ENCODE measurements around the gene SYS1. TPM values are rescaled to one million over a fixed set of nuclear protein-coding genes. Genes with fewer than 3 reads are reported as not detected.
"Not testable (repeated sequence)": the region's sequence is repeated elsewhere in the genome, so short reads cannot be mapped to it uniquely, and the experiment has no call there.

The SYS1 gene
- total RNA-seq, 1 experiment from 2014 or later: 36.4 TPM

- DNase-seq (ENCODE audit: extremely low read depth, low read depth): no peak
Measured at GRCh38 chr20:45339084-45339483, 23.9 kb upstream of the SYS1 start.

- no peak for DNase-seq (ENCODE audit: extremely low read depth, low read depth)
Measured at GRCh38 chr20:45339799-45340198, 23.2 kb upstream of the SYS1 start.

- no peak for DNase-seq (ENCODE audit: extremely low read depth, low read depth)
Measured at GRCh38 chr20:45340236-45340847, 22.6 kb upstream of the SYS1 start.

GRCh38 chr20:45340951-45341350 is 22.0 kb upstream of the SYS1 start:
- DNase-seq (ENCODE audit: extremely low read depth, low read depth): no peak

GRCh38 chr20:45341579-45341938 is 21.4 kb upstream of the SYS1 start:
- DNase-seq (ENCODE audit: extremely low read depth, low read depth): no peak

- no peak for DNase-seq (ENCODE audit: extremely low read depth, low read depth)
Measured at GRCh38 chr20:45341939-45342854, 20.8 kb upstream of the SYS1 start.

GRCh38 chr20:45342855-45343531 is 20.0 kb upstream of the SYS1 start:
- DNase-seq (ENCODE audit: extremely low read depth, low read depth): no peak

GRCh38 chr20:45343532-45344167 is 19.3 kb upstream of the SYS1 start:
- no peak for DNase-seq (ENCODE audit: extremely low read depth, low read depth)

- DNase-seq (ENCODE audit: extremely low read depth, low read depth): peak; percentile 49
Measured at GRCh38 chr20:45344168-45344860, 18.6 kb upstream of the SYS1 start.

GRCh38 chr20:45345104-45345936 is 17.6 kb upstream of the SYS1 start:
- no peak for DNase-seq (ENCODE audit: extremely low read depth, low read depth)

- no peak for DNase-seq (ENCODE audit: extremely low read depth, low read depth)
Measured at GRCh38 chr20:45346291-45346718, 16.7 kb upstream of the SYS1 start.

- DNase-seq (ENCODE audit: extremely low read depth, low read depth): no peak
Measured at GRCh38 chr20:45346851-45347250, 16.1 kb upstream of the SYS1 start.

GRCh38 chr20:45347297-45347935 is 15.5 kb upstream of the SYS1 start:
- DNase-seq (ENCODE audit: extremely low read depth, low read depth): no peak

- peak; percentile 45 for DNase-seq (ENCODE audit: extremely low read depth, low read depth)
Measured at GRCh38 chr20:45347936-45348778, 14.8 kb upstream of the SYS1 start, which contains the start of gene SDC4. Gene SDC4 (minus strand): TSS chr20:45348424. CDS start chr20:45348384, 40 bp downstream.

- DNase-seq (ENCODE audit: extremely low read depth, low read depth): no peak
Measured at GRCh38 chr20:45350217-45350616, 12.7 kb upstream of the SYS1 start.

GRCh38 chr20:45350795-45351194 is 12.2 kb upstream of the SYS1 start:
- not testable (repeated sequence) for DNase-seq (ENCODE audit: extremely low read depth, low read depth)

GRCh38 chr20:45352729-45353128 is 10.2 kb upstream of the SYS1 start:
- DNase-seq (ENCODE audit: extremely low read depth, low read depth): no peak

- no peak for DNase-seq (ENCODE audit: extremely low read depth, low read depth)
Measured at GRCh38 chr20:45353746-45354145, 9.2 kb upstream of the SYS1 start.
